Measurements from ENCODE around the gene KCNJ10. TPM values are rescaled to one million over a fixed set of nuclear protein-coding genes. Genes with fewer than 3 reads are reported as not detected.

The KCNJ10 gene
- total RNA-seq, 2 donors from 2014 or later = 0.37 to 0.65 TPM

GRCh38 chr1:160096274-160097116 is 26.5 kb upstream of the KCNJ10 start:
- H3K4me3 Mint-ChIP-seq = peak overlapping the region; percentile 82 to 94
- DNase-seq (no peak), ATAC-seq (replicated peaks in 1 of 2) (no peak)
- H3K27me3 Mint-ChIP-seq (ENCODE audit: low read depth) = no peaks in the 10 kb centered on the region
- peaks cover 2% of the 10 kb centered on the region in 2 donors for H3K36me3 Mint-ChIP-seq (ENCODE audit: insufficient read depth in 2 of 2)
- H3K27ac Mint-ChIP-seq = peak overlapping the region; percentile 44
- no peaks in the 10 kb centered on the region for H3K9me3 Mint-ChIP-seq
- peaks cover 42% of the 10 kb centered on the region for H3K4me1 Mint-ChIP-seq (ENCODE audit: low read depth)

DNA sequence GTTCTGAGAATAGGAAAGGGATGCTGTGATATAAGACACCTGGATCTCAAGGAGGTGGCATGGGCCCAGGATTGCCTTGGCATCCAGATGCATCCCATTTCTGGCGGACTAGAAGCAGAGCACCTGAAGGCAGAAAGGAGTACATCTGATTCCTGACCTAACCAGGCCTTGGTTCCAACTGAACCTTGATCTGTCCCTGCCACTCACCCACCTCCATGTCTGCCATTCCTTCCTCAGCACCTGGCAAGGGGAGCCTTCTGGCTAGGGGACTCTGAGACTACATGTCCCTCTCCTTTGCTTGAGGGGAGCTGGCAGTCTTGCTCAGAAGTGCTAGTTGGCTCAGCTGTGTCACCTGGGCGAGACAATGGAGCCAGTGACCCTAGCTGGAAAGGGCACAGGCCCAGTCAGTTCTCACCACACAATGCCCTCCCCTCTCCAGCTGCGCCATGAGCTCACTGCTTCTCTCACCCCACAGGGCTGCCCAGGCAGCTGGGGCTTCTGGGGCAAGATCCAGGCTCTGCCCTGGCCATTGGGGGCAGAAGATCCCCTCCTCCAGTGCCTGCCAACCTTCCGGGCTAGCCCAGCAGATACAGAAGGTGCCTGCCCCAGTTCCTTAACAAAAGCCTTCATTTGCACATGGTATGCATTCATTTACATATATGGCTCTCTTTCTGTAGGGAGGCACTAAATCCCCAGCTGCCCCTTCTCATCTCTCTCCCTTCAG is 25.6 kb upstream of the KCNJ10 start:
- Mint-ChIP-seq H3K4me3 (peak overlapping the region in 1 of 2 donors; percentile 94), H3K27ac (peak overlapping the region; percentile 4), H3K9me3 (no peaks in the 10 kb centered on the region), H3K36me3 (ENCODE audit: insufficient read depth in 2 of 2) (peaks cover 2% of the 10 kb centered on the region in 2 donors), H3K4me1 (ENCODE audit: low read depth) (peaks cover 33% of the 10 kb centered on the region), H3K27me3 (ENCODE audit: low read depth) (no peaks in the 10 kb centered on the region)
- DNase-seq (no peak), ATAC-seq (replicated peaks in 1 of 2) (no peak)

DNA sequence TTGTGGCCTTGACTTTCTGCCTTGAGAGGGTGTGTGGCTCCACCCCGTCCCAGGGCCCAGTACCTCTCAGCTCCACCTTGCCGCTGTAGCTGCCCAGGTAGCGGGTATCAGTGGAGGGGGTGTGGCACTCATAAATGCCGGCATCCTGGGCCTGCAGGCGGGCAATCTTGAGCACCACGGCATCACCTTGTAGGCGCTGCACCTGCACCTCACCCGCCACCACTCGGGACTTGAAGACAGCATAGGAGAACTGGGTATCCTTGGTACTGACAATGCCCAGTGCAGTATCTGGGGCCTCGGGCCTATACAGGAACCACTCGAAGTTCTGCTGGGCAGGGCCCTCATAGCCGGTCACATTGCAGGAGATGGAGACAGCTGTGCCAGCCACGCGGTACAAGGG is 24.8 kb upstream of the KCNJ10 start:
- Mint-ChIP-seq H3K27me3 (ENCODE audit: low read depth) (no peaks in the 10 kb centered on the region), H3K4me3 (no peak overlapping the region), H3K27ac (no peak overlapping the region), H3K9me3 (no peaks in the 10 kb centered on the region), H3K36me3 (ENCODE audit: insufficient read depth in 2 of 2) (peaks cover 2% of the 10 kb centered on the region in 2 donors), H3K4me1 (ENCODE audit: low read depth) (peaks cover 31% of the 10 kb centered on the region)
- no peak for DNase-seq
- no peak for ATAC-seq (replicated peaks in 1 of 2)

DNA sequence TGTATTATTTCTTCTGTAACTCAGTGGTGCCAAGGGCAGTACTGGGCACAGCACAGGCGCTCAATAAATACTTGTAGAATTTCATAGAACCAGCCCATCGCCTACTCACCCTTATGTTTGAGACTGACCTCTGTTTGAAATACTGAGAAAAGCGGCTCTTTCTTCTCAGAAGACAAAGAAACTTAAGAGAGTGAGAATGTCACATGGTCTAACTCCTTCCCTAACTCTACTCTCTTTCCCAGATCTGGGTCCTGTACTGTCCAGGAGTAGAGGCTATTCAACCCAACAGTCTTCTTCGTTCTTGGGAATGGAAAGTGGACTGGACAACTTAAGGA is 24.3 kb upstream of the KCNJ10 start:
- ATAC-seq (replicated peaks in 1 of 2) (no peak), DNase-seq (no peak)
- Mint-ChIP-seq H3K9me3 (no peaks in the 10 kb centered on the region), H3K4me1 (ENCODE audit: low read depth) (peaks cover 25% of the 10 kb centered on the region), H3K36me3 (ENCODE audit: insufficient read depth in 2 of 2) (peaks cover 2% of the 10 kb centered on the region in 2 donors), H3K27ac (no peak overlapping the region), H3K27me3 (ENCODE audit: low read depth) (no peaks in the 10 kb centered on the region), H3K4me3 (no peak overlapping the region)

DNA sequence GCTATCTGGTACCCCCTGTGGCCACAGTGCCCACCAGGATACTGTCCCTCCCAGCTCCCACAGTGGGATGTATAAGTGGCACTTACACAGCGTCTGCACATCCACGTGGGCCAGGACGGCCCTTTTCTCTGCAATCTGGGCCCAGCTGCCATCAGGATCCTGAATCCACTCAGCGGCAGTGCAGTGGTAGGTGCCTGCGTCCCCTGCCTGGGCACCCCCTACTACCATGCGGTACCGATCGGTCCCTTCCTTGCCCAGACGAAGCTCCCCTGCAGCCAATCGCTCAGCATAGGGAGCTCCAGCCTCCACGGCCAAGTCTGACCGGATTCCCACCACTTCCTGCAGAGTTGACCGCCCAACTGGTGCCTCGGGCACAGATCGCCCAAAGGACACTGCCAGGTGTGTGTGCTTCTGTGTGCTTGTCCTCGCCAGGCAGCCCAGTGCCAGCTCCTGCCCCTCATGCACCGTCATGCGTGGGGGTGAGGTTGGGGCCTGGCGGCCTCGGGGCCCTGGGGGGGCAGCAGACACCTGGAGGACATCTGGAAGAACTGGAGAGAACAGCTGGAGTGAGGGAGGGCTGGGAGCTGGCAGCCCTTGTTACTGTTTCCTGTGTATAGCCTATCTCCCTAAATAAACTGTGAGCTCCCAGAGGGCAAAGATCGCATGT is 23.8 kb upstream of the KCNJ10 start:
- H3K4me3 Mint-ChIP-seq = no peak overlapping the region
- H3K36me3 Mint-ChIP-seq (ENCODE audit: insufficient read depth in 2 of 2) = peaks cover 2% of the 10 kb centered on the region in 2 donors
- no peaks in the 10 kb centered on the region for H3K9me3 Mint-ChIP-seq
- DNase-seq = no peak
- no peak for ATAC-seq (replicated peaks in 1 of 2)
- no peaks in the 10 kb centered on the region for H3K27me3 Mint-ChIP-seq (ENCODE audit: low read depth)
- H3K4me1 Mint-ChIP-seq (ENCODE audit: low read depth) = peaks cover 22% of the 10 kb centered on the region
- no peak overlapping the region for H3K27ac Mint-ChIP-seq

- Mint-ChIP-seq H3K36me3 (ENCODE audit: insufficient read depth in 2 of 2) (peaks cover 2% of the 10 kb centered on the region in 2 donors), H3K27me3 (ENCODE audit: low read depth) (no peaks in the 10 kb centered on the region), H3K9me3 (no peaks in the 10 kb centered on the region), H3K4me1 (ENCODE audit: low read depth) (peaks cover 22% of the 10 kb centered on the region), H3K27ac (no peak overlapping the region), H3K4me3 (no peak overlapping the region)
- DNase-seq (no peak), ATAC-seq (replicated peaks in 1 of 2) (no peak)
Measured at GRCh38 chr1:160093069-160093395, 23.1 kb upstream of the KCNJ10 start.

DNA sequence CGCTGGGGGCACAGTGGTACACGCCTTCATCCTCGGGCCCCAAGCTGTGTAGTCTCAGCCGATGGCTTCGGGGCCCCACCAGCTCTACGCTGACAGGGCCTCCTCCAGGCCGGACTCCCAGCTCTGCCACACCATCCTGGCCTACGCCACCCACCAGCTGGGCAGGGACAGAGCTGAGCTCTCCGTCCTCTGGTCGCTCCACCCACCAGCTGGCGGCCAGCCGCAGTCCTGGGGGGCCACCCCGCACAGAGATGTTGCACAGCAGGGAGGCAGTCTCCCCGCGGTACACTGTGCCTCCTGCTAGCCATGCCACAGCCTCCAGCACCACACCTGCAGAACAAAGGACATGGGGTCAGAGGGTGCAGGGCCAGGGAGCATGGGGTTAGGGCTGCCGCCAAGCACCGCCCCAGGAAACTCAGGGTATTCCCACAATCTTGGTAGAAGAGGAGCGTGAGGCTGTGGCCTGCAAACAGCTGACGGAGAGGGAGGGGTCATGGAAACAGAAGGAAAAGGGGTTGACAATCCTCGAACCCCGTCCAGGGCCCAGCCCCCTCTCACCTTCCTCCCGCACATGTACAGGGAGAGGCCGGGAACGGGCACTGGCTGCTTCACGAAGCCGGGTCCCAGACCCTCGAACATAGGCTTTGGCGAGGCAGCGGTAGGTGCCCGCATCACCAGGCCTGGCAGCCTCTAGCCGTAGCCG is 22.6 kb upstream of the KCNJ10 start:
- Mint-ChIP-seq H3K27ac (no peak overlapping the region), H3K27me3 (ENCODE audit: low read depth) (no peaks in the 10 kb centered on the region), H3K4me1 (ENCODE audit: low read depth) (peaks cover 19% of the 10 kb centered on the region), H3K9me3 (no peaks in the 10 kb centered on the region), H3K4me3 (no peak overlapping the region), H3K36me3 (ENCODE audit: insufficient read depth in 2 of 2) (peaks cover 2% of the 10 kb centered on the region in 2 donors)
- ATAC-seq (replicated peaks in 1 of 2) (no peak), DNase-seq (no peak)

GRCh38 chr1:160091666-160092223 is 21.8 kb upstream of the KCNJ10 start:
- no peaks in the 10 kb centered on the region for H3K9me3 Mint-ChIP-seq
- H3K4me1 Mint-ChIP-seq (ENCODE audit: low read depth) = peaks cover 12% of the 10 kb centered on the region
- H3K27ac Mint-ChIP-seq = no peak overlapping the region
- H3K27me3 Mint-ChIP-seq (ENCODE audit: low read depth) = no peaks in the 10 kb centered on the region
- DNase-seq = no peak
- no peak overlapping the region for H3K4me3 Mint-ChIP-seq
- ATAC-seq (replicated peaks in 1 of 2) = no peak
- H3K36me3 Mint-ChIP-seq (ENCODE audit: insufficient read depth in 2 of 2) = peaks cover 2% of the 10 kb centered on the region in 2 donors

DNA sequence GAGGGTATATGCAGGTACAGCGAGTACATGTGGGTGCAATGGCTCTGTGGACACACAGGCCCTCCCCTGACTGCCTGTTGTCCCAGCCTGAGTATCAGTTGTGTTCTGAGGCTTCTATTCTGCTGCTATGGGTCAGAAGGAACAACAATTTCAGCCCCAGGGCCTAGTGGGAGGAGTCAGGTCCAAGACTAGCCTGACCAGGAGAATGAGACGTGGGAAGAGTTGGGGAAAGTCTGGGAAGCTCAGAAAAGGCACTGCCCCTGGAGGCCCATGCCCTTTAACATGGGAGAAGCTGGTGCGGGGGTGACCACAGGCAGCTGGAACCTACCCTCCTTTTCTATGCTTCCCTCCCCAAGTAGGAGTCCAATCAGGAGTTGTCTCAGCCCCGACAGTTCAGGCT is 20.8 kb upstream of the KCNJ10 start:
- Mint-ChIP-seq H3K27me3 (ENCODE audit: low read depth) (no peaks in the 10 kb centered on the region), H3K9me3 (no peaks in the 10 kb centered on the region), H3K36me3 (ENCODE audit: insufficient read depth in 2 of 2) (peaks cover 2% of the 10 kb centered on the region in 2 donors), H3K27ac (no peak overlapping the region), H3K4me1 (ENCODE audit: low read depth) (peaks cover 3% of the 10 kb centered on the region), H3K4me3 (no peak overlapping the region)
- DNase-seq = no peak
- ATAC-seq (replicated peaks in 1 of 2) = no peak

DNA sequence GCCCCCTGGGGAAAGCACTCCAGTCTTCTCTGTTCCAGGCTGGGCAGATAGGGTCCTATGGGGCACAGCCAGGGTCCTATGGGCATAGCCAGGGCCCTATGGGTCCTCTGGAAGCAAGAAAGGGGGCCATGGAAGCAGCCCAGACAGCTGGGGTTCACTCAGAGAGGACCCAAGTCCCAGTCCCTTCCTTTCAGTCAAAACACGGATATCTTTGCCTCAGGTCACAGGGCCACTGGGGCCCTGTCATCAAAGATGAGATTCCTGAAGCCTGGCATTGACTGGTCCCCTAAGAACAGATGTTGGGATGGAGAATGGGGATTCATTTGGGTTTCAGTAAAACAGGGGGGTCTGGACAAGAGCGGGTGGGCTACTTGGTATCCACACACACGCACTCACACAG is 19.9 kb upstream of the KCNJ10 start:
- Mint-ChIP-seq H3K36me3 (ENCODE audit: insufficient read depth in 2 of 2) (peaks cover 2% of the 10 kb centered on the region in 2 donors), H3K27me3 (ENCODE audit: low read depth) (no peaks in the 10 kb centered on the region), H3K4me3 (no peak overlapping the region), H3K4me1 (ENCODE audit: low read depth) (peaks cover 4% of the 10 kb centered on the region), H3K27ac (no peak overlapping the region), H3K9me3 (no peaks in the 10 kb centered on the region)
- ATAC-seq (replicated peaks in 1 of 2) (no peak), DNase-seq (no peak)

- ATAC-seq (replicated peaks in 1 of 2) (no peak), DNase-seq (no peak)
- peaks cover 2% of the 10 kb centered on the region in 2 donors for H3K36me3 Mint-ChIP-seq (ENCODE audit: insufficient read depth in 2 of 2)
- peaks cover 9% of the 10 kb centered on the region for H3K4me1 Mint-ChIP-seq (ENCODE audit: low read depth)
- no peak overlapping the region for H3K27ac Mint-ChIP-seq
- H3K9me3 Mint-ChIP-seq = no peaks in the 10 kb centered on the region
- peaks cover 11% of the 10 kb centered on the region for H3K27me3 Mint-ChIP-seq (ENCODE audit: low read depth)
- no peak overlapping the region for H3K4me3 Mint-ChIP-seq
Measured at GRCh38 chr1:160087118-160087662, 17.2 kb upstream of the KCNJ10 start.

DNA sequence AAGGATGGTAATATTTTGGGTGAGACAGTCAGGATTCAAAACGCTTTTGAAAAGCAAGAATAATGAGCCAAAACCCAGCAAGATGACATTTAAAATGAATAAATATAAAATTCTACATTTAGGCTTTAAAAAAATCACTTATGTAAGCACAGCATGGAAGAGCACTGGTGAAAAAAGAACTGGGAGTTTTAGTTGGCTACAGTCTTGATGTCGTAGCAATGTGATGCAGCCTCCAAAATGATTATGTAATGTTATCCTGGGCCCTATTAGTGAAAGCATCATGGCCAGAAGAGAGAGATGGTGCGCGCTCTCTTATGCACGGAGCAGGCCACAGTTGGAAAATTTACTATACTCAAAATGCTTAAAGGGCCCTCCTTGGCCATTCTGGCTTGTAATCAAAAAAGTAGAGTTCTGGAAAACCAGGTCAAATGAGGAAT is 16.5 kb upstream of the KCNJ10 start:
- Mint-ChIP-seq H3K27ac (no peak overlapping the region), H3K9me3 (no peaks in the 10 kb centered on the region), H3K4me1 (ENCODE audit: low read depth) (peaks cover 9% of the 10 kb centered on the region), H3K36me3 (ENCODE audit: insufficient read depth in 2 of 2) (no peaks in the 10 kb centered on the region), H3K4me3 (no peak overlapping the region), H3K27me3 (ENCODE audit: low read depth) (peaks cover 18% of the 10 kb centered on the region)
- ATAC-seq (replicated peaks in 1 of 2) (no peak), DNase-seq (no peak)
